Measurements from ENCODE around the gene JAK1.

The JAK1 gene

DNA sequence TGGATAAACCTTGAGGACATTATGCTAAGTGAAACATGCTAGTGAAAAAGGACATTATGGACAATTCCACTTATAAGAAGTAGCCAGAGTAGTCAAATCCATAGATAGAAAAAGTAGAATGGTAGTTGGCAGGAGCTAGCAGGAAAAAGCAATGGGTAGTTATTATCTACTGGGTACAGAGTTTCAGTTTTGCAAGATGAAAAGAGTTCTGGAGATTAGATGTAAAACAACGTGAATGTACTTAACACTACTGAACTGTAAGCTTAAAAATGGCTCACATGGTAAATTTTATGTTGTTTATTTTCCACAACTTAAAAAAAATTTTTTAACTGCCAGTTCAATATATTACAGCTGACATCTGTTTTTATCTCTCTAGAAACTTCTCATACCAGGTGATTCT, 19.4 kb downstream of the JAK1 start:
- no peak for DNase-seq (ENCODE audit: extremely low read depth, low read depth)
- TF ChIP-seq, protein P1, sequence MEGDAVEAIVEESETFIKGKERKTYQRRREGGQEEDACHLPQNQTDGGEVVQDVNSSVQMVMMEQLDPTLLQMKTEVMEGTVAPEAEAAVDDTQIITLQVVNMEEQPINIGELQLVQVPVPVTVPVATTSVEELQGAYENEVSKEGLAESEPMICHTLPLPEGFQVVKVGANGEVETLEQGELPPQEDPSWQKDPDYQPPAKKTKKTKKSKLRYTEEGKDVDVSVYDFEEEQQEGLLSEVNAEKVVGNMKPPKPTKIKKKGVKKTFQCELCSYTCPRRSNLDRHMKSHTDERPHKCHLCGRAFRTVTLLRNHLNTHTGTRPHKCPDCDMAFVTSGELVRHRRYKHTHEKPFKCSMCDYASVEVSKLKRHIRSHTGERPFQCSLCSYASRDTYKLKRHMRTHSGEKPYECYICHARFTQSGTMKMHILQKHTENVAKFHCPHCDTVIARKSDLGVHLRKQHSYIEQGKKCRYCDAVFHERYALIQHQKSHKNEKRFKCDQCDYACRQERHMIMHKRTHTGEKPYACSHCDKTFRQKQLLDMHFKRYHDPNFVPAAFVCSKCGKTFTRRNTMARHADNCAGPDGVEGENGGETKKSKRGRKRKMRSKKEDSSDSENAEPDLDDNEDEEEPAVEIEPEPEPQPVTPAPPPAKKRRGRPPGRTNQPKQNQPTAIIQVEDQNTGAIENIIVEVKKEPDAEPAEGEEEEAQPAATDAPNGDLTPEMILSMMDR (IDR thresholded peaks at IDR 0.05; ENCODE audit: low read depth, low read length) = no peak

DNA sequence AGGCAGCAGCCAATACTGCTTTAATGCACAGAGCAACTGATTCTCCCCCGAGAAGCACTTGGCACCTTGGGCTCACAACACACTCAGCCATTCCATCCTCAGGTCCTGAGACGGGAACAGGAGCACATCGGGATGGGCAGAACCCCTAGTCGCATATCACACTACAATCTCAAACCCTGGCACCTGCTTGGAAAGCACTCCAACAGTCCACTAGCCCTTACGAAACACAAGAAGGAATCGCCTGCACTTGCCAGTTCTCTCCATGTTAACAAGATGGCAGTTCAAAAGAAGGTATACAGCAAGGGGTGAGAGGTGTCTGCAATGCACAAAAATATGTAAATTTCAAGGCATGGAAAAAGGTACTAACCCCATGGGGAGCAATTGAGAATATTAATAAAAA, 21.4 kb downstream of the JAK1 start:
- DNase-seq (ENCODE audit: extremely low read depth, low read depth) = no peak

DNA sequence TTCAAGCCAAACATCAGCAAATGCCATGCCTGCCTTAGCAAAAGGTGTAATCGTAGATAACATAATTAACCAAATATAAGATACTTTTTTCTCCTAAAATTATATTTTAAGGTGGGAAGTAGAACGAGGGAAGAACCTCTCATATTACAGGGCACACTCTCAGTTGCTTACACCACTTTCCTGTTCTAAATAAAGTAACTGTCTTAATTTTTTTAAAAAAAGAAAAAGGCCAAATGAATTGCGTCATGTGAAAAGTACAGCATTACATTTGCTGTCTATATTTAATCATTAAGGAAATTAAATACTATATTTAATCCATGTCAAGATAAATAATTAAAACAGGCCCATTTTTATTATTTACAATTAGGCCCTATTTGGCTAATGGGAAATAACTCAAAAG, 23.7 kb downstream of the JAK1 start:
- TF ChIP-seq, protein P1 (IDR thresholded peaks at IDR 0.05; ENCODE audit: low read depth, low read length) = no peak
- no peak for DNase-seq (ENCODE audit: extremely low read depth, low read depth)

More for the DNA sequence above, 21.4 kb downstream of the JAK1 start:
- TF ChIP-seq, protein P1 (IDR thresholded peaks at IDR 0.05; ENCODE audit: low read depth, low read length) = no peak

DNA sequence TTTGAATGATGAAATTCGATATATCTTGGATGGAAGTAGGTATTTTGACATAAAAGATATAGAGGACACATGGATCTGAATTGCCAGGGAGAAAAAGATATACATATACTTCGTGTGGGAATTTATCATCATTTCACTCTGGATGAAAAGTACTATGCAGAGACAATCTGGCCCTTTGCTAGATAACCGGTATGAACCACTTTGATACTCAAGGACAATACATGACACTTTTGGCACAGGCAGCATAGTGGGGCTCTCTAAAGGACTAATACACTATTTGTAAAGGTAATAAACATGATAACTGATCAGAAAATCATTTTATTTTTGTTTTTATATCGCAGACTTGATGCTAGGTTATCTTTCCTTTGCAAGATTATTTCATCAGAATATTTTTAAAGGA, 24.2 kb downstream of the JAK1 start:
- TF ChIP-seq, protein P1 (IDR thresholded peaks at IDR 0.05; ENCODE audit: low read depth, low read length) = no peak
- no peak for DNase-seq (ENCODE audit: extremely low read depth, low read depth)

DNA sequence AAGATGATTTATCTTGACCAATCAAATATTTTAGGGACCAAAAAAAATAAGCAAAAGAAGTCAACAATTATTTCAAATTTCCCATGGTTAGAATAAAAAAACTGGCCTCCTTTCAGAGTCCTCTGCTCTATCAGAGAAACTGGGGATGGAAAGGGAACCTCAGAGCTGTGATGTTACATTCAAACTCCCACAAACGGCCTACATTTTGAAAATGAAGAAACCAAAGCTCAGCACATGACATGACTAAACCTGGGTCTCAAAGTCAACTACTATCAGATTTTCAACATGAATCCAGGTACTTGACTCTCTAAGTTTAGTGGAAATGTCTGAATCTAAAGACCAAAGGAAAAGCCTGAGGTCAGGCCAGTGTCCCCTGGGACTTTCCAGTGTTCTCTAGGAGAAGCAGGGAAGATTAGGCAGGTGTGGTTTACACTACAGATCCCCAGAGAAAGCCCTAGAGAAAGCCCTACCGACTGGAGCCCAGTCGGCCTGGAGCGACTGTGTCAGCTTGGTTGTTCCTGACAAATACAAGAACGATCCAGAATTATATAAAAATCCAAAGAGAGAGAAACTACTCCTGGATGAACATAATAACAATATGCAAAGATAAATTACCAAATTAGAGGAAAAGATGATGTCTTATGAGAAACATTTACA, 24.8 kb downstream of the JAK1 start:
- DNase-seq (ENCODE audit: extremely low read depth, low read depth) = no peak
- TF ChIP-seq, protein P1 (IDR thresholded peaks at IDR 0.05; ENCODE audit: low read depth, low read length) = no peak

DNA sequence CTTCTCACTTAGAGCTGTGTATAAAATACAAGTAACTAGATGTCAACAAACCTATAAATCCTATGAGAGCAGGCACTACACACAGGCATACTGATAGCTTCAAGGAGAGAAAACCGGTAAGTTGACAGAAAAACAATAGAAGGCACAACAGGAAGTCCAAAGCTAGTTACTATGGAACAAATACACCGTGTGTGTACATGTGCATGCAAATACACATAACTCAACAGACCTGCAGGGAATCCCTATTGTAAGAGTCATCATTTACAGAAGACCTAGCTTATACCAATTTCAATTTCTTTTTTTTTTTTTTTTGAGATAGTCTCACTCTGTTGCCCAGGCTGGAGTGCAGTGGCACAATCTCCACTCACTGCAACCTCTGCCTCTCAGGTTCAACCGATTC, 26.3 kb downstream of the JAK1 start:
- TF ChIP-seq, protein P1 (IDR thresholded peaks at IDR 0.05; ENCODE audit: low read depth, low read length) = no peak
- DNase-seq (ENCODE audit: extremely low read depth, low read depth) = no peak

DNA sequence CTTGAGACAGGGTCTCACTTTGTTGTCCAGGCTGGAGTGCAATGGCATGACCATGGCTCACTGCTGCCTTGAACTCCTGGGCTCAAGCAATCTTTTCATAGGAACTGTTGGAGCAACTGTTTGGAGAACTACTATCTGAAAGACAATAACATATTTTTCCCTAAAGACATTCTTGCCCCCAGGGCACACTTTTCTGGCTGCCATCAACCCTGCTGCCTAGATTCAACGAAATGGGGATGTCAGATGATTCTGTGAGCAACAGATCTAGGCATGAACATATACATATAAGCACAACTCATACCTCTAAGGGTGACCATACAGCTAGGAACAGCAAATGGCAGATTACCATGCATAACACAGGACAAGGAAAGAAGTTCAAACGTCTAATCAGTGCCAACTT, 27.4 kb downstream of the JAK1 start:
- no peak for DNase-seq (ENCODE audit: extremely low read depth, low read depth)
- TF ChIP-seq, protein P1 (IDR thresholded peaks at IDR 0.05; ENCODE audit: low read depth, low read length) = no peak

All from AG09319 (cell line).